Effector CD8-positive, alpha-beta T cell (primary cell): ENCODE data around the gene PIGC.

Source experiments
- DNase-seq: peaks from one replicate; lab custom pipeline; 2025; lab: John Stamatoyannopoulos, UW
- total RNA-seq, 4 experiments: gene quantifications; one replicate each; lab custom pipeline; 2026; lab: John Stamatoyannopoulos, UW

The PIGC gene
- 35.5 to 40.0 (median 36.3) reads per million in 4 experiments for total RNA-seq

GRCh38 chr1:172443666-172444453 is at the start of gene PIGC:
Gene PIGC (minus strand): TSS chr1:172444069. CDS start chr1:172442622, 1,447 bp downstream.
- DNase-seq = peak; percentile 79

- DNase-seq = no peak
Measured at GRCh38 chr1:172492421-172492820, 48.6 kb upstream of the PIGC start.

GRCh38 chr1:172489847-172490246 is 46.0 kb upstream of the PIGC start:
- DNase-seq = no peak

DNA sequence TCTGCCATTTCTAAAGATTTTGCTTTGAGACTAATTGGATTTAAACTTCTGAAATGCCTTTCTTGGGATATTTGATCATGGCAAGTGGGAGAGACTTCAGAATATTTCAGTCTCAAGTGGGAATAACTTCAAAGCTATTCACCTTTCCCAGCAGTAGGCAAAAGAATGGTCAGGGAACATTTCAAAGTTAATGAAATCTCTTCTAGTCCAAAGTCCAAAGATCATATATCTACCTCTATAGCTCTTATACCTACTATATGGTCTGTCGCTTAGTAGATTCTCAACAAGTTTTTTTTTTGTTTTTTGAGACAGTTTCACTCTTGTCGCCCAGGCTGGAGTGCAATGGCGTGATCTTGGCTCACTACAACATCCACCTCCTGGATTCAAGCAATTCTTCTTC is 44.5 kb upstream of the PIGC start:
- no peak for DNase-seq

DNA sequence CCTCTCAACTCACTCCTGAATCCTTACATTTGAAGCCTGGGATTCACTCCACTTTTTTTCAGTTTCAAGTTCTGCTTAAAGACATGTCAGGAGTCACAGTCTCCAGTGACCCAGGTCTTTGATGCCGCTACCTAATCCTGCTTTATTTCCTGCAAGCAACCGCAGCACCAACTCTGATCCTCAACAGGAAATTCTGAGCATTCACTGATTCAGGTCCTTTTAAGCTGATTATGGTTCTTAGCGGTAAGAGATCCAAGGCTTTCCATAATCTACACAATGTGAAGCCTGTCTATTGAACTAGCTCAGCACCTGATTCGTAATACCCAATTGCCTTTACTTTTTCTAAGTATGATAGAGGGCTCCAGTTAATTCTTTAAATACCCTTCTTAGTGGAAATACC is 43.7 kb upstream of the PIGC start:
- DNase-seq = no peak

DNA sequence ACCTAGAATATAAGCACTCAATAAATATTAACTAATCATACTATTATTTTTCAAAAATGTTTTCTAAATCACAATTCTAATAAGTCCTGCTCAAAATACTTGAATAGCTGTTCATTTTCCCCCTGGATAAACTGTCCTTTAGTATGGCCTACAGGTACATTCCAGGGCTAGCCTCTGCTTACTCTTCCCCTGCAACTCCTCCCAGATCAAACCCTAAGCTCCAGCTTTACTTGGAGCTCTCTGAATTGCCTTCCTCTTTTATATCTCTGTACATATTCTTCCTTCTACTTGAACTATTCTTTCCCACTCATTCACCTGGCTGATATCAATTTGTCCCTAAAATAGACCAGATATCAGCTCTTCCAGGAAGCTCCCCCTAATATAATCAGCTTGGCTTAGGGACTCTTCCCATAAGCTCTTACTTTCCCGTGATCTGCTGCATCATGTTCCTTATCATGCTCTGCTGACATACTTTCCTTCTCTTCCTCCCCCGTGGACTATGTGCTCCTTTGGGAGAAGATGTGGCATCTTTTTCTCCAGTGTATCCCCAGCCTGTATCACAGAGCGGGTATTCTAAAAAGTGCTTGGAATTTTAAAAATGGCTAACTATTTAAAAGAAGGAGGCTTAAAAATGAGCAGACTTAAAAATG is 43.1 kb upstream of the PIGC start:
- DNase-seq = no peak

DNA sequence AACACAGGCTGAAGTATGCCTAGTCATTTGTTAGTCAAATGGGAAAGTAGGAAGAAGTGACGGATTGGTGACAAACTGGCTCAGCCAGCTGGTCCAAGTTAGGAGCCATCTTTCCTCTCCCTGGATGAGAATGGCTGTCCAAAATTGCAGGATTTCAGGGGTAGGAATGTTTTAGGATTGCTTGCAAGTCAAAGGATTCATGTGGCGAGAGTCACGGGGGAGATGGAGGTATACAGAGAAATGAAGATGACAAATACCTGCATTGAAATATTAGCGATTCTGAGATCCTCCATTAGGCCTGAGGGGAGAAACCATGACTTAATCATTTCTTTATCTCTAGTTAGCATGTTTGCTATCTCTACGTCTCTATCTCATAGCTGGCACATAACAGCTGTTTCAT is 41.8 kb upstream of the PIGC start:
- DNase-seq = no peak

DNA sequence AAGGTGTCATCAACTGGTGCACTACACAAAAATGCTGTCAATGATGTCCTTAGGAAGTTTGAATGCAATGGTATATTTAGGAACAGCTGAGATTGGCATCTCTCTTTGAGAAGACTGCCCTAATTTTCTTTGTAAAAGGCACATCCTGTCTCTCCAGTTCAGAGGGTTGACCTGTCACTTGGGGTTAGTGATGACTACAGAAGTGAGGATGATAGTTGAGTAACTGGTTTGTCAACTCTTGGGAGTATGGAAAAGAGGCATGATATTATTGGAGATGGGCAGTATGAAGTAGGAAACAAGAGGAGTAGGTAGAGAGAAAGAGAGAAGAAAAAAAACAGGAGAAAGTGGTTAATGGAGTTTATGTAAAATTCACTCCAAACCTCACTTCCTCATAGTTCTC is 40.4 kb upstream of the PIGC start:
- no peak for DNase-seq

- no peak for DNase-seq
Measured at GRCh38 chr1:172483448-172483847, 39.6 kb upstream of the PIGC start.

GRCh38 chr1:172482044-172482443 is 38.2 kb upstream of the PIGC start:
- DNase-seq = no peak

- no peak for DNase-seq
Measured at GRCh38 chr1:172480431-172480830, 36.6 kb upstream of the PIGC start.

DNA sequence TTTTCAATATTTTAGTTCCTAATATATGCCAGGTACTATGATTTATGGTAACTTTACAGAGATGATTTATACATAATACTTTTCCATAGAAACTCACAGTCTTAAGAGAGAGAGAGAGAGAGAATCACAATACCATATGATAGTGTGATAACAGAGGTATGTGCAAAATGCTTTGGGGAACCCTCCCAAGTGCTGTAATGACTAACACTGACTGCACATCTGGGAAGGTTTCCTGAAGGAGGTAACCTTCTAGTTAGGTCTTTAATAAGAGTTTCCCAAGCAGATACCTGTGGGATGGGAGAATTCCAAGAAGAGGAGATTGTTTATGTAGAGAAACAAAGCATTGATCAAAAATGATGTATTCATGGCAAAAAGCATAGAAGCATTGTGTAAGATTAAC is 34.6 kb upstream of the PIGC start:
- DNase-seq = no peak

GRCh38 chr1:172477741-172478140 is 33.9 kb upstream of the PIGC start:
- no peak for DNase-seq

GRCh38 chr1:172477216-172477615 is 33.3 kb upstream of the PIGC start:
- DNase-seq = no peak

- DNase-seq = no peak
Measured at GRCh38 chr1:172476218-172476811, 32.4 kb upstream of the PIGC start.

- no peak for DNase-seq
Measured at GRCh38 chr1:172473842-172474241, 30.0 kb upstream of the PIGC start.

- no peak for DNase-seq
Measured at GRCh38 chr1:172473302-172473701, 29.4 kb upstream of the PIGC start.

GRCh38 chr1:172472495-172472894 is 28.6 kb upstream of the PIGC start:
- no peak for DNase-seq

DNA sequence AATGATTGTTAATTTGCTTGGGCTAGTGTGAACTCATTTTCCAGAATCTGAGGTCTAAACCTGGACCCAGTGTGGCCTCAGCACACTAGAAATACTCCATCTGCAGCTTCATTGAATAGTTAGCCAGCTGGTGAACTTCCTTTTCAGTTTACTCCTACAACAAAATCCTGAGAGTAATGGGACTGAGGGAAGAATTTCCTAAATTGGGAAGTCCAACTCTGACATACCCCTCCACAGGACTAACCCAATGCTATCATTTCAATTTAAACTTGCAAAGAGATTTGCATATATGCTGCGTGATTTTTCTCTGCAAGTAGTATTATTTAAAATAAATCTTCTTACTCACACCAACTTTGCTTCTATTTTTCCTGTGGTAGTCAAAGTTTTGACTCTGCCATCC is 27.8 kb upstream of the PIGC start:
- no peak for DNase-seq

DNA sequence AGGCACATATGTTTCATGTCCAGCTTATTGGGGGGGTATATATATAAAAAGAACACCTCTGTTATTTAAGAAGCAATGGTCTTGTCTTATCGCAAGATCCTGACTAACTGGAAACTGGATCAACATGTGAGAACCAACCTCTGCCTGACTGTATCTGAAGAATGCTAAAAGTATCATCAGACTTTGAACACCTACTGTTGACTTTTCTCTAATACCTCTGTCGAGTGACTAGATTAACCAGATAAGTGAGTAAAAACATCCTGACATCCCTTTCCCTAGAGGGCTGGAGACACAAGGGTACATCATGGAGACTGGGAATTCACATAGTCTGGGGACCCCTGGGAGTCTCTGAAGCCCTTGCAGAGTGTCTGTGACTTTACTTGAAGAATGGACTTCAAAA is 26.3 kb upstream of the PIGC start:
- DNase-seq = no peak

DNA sequence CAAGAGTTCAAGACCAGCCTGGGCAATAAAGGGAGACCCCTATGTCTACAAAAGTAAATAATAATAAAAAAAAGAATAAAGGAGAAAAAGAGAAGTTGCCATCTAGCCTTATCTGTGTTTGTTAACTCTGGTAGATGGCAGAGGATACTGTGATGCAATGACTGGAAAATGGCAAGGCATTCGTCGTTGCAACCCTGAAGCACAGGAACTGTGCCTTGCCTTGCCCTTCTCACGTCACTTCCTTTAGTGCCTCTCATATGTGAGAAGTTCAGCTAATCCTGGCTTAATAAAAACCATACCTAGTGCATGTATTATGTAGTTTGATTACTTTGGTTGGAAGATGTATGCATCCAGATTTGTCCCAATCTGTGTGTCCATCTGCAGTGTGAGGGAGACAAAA is 25.8 kb upstream of the PIGC start:
- no peak for DNase-seq

- DNase-seq = no peak
Measured at GRCh38 chr1:172468296-172468695, 24.4 kb upstream of the PIGC start.

- no peak for DNase-seq
Measured at GRCh38 chr1:172467446-172467845, 23.6 kb upstream of the PIGC start.
